K562 (cell line): Measurements from ENCODE around the gene THAP11. TPM values are rescaled to one million over a fixed set of nuclear protein-coding genes. Genes with fewer than 3 reads are reported as not detected.

Experiments
- CC2D1A ChIP-seq: fragments of 450-650 bp; IDR thresholded peaks from 2 replicates; pipeline ENCODE4 v1.6.1; 2017; ENCODE audit warnings: mild to moderate bottlenecking
- ELF2 ChIP-seq: fragments of 250-450 bp; sonication (Bioruptor Pico); IDR thresholded peaks from 2 replicates; pipeline ENCODE4 v1.5.0; 2021; ENCODE audit warnings: mild to moderate bottlenecking
- EZH2 ChIP-seq: IDR thresholded peaks from 2 replicates; pipeline ENCODE4 v1.6.1; 2012; ENCODE audit warnings: low read depth, mild to moderate bottlenecking, inconsistent platforms, low read length, borderline replicate concordance
- FIP1L1 ChIP-seq: fragments of 200-400 bp; formaldehyde crosslinking; IDR thresholded peaks from 2 replicates; pipeline ENCODE4 v1.6.1; 2018; ENCODE audit warnings: mild to moderate bottlenecking, low read depth, low read length; ENCODE audit not compliant: poor library complexity, severe bottlenecking
- FOS ChIP-seq: IDR thresholded peaks from 3 replicates; pipeline ENCODE4 v1.6.1; 2011; ENCODE audit not compliant: insufficient read length; ENCODE audit errors: extremely low read depth
- FOXA3 ChIP-seq, 2 experiments: fragments of 450-650 bp in 1 of 2; sonication (generic) in 1 of 2; formaldehyde crosslinking; IDR thresholded peaks in 1 of 2; conservative IDR thresholded peaks in 1 of 2; 2 replicates each; pipeline versions ENCODE4 v1.4.0 to v1.8.0; 2020 to 2022; ENCODE audit warnings: mild to moderate bottlenecking in 2 of 2, missing genetic modification reagents in 1 of 2
- IRF2 ChIP-seq: sonication (generic); formaldehyde crosslinking; IDR thresholded peaks from 2 replicates; pipeline ENCODE4 v1.8.1; 2022; ENCODE audit warnings: mild to moderate bottlenecking, missing genetic modification reagents
- MAFK ChIP-seq: IDR thresholded peaks from 2 replicates; pipeline ENCODE4 v1.6.1; 2011; ENCODE audit warnings: low read length, improper control_type of control experiment
- NCOA6 ChIP-seq: fragments of 450-650 bp; IDR thresholded peaks from 2 replicates; pipeline ENCODE4 v1.6.1; 2017; ENCODE audit warnings: mild to moderate bottlenecking
- PURB ChIP-seq: sonication (generic); formaldehyde crosslinking; IDR thresholded peaks from 2 replicates; pipeline ENCODE4 v1.9.0; 2021; ENCODE audit warnings: low read depth, mild to moderate bottlenecking, missing genetic modification reagents
- RBFOX2 ChIP-seq: fragments of 200-400 bp; formaldehyde crosslinking; IDR thresholded peaks from 2 replicates; pipeline ENCODE4 v1.6.1; 2017; ENCODE audit warnings: low read depth, mild to moderate bottlenecking, low read length, moderate library complexity
- SMC3 ChIP-seq: conservative IDR thresholded peaks from 2 replicates; pipeline ENCODE4 v1.6.1; 2011; ENCODE audit warnings: low read depth, low read length, improper control_type of control experiment; ENCODE audit not compliant: insufficient read depth
- TCF7L2 ChIP-seq: fragments of 150-350 bp; IDR thresholded peaks from 2 replicates; pipeline ENCODE4 v1.6.1; 2016; ENCODE audit warnings: low read depth, mild to moderate bottlenecking, low read length, moderate library complexity
- UBTF ChIP-seq, 2 experiments: IDR thresholded peaks; 2 replicates each; pipeline ENCODE4 v1.6.1; 2012; ENCODE audit warnings: improper control_type of control experiment in 2 of 2, low read depth in 2 of 2, low read length in 2 of 2, borderline replicate concordance in 1 of 2
- ZNF436 ChIP-seq: fragments of 250-450, 450-650 bp; sonication (Bioruptor Pico); formaldehyde crosslinking; IDR thresholded peaks from 2 replicates; pipeline ENCODE4 v1.7.0; 2020; ENCODE audit warnings: mild to moderate bottlenecking
- polyA plus RNA-seq, 8 experiments: library from polyadenylated mRNA; depleted of rRNA in 4 of 8; stranded (reverse) in 5 of 8; unstranded in 3 of 8; fragments of >200 nt; fragmentation: Nextera tagmentation in 2 of 8; fragmentation: Illumina TruSeq in 1 of 8; extraction: Ambion mirVana in 2 of 8; extraction: Trizol in 1 of 8; gene quantifications; 2 replicates each; pipeline versions ENCODE4 v1.2.1 to v1.2.3, GENCODE V29; 2011 to 2014; ENCODE audit warnings: inconsistent platforms in 1 of 8, missing spikeins in 1 of 8
- total RNA-seq, 7 experiments: library from RNA; depleted of rRNA in 6 of 7; stranded (reverse); fragments of >200 nt in 6 of 7; fragmentation: Illumina TruSeq in 2 of 7; extraction: Trizol in 2 of 7; gene quantifications; 2 replicates each; pipeline versions ENCODE4 v1.2.1 to v1.2.3, GENCODE V29; 2011 to 2021; ENCODE audit warnings: low replicate concordance in 1 of 7
- TF ChIP-seq, protein P1 (sequence below): fragments of 250-450 bp; sonication (Bioruptor Pico); IDR thresholded peaks from 2 replicates; pipeline ENCODE4 v1.4.0; 2020; ENCODE audit warnings: mild to moderate bottlenecking, moderate library complexity
- TF ChIP-seq, protein P2 (sequence below): fragments of 250-450 bp; sonication (Bioruptor Pico); IDR thresholded peaks from 2 replicates; pipeline ENCODE4 v1.4.0; 2020; ENCODE audit warnings: mild to moderate bottlenecking, moderate library complexity
- TF ChIP-seq, protein P3 (sequence below): sonication (generic); formaldehyde crosslinking; IDR thresholded peaks from 2 replicates; pipeline ENCODE4 v1.8.1; 2023; ENCODE audit warnings: mild to moderate bottlenecking, missing genetic modification reagents

The THAP11 gene
- total and polyA plus RNA-seq, 9 of the 15 experiments (the other 6 are each of a cell fraction or from before 2014, with no cell fraction given) = 2.4 to 31.6 (median 21.4) TPM

DNA sequence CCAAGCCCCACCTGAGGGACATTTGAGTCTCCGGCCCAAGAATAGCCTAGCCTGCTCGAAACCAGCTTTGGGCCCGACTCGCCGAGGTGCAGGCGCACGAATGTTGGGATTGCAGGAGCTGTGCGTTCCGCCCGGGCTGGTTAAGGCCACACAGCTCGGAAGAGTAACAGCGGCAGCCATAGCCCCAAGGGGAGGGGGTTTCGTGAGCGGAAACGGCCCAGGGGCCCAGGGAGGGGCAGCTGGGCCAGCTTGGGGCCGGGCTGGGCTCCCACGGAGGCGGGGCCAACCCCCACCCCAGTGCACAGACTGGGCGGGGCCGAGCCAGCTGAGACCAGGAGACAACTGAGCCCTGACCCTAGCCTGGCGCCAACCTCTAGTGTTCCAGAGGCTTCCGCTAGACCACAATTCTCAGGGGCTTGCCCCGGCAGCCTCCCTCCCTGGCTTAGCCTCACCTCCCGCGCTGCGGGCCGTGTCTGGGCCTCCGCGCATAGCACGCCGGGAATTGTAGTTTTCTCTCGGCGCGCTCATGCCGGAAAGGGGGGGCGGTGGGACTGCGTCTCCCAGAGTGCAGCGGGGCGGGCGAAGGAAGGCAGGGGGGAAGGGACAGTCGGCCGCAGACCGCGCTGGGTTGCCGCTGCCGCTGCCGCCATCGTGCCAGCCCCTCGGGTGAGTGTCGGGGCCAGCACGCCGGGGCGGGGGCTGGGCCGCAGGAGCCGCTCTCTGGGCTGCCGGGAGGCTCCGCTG lies 4.4 kb downstream of the THAP11 start, which contains the start of gene NUTF2 (continued):
- TF ChIP-seq, protein P1, sequence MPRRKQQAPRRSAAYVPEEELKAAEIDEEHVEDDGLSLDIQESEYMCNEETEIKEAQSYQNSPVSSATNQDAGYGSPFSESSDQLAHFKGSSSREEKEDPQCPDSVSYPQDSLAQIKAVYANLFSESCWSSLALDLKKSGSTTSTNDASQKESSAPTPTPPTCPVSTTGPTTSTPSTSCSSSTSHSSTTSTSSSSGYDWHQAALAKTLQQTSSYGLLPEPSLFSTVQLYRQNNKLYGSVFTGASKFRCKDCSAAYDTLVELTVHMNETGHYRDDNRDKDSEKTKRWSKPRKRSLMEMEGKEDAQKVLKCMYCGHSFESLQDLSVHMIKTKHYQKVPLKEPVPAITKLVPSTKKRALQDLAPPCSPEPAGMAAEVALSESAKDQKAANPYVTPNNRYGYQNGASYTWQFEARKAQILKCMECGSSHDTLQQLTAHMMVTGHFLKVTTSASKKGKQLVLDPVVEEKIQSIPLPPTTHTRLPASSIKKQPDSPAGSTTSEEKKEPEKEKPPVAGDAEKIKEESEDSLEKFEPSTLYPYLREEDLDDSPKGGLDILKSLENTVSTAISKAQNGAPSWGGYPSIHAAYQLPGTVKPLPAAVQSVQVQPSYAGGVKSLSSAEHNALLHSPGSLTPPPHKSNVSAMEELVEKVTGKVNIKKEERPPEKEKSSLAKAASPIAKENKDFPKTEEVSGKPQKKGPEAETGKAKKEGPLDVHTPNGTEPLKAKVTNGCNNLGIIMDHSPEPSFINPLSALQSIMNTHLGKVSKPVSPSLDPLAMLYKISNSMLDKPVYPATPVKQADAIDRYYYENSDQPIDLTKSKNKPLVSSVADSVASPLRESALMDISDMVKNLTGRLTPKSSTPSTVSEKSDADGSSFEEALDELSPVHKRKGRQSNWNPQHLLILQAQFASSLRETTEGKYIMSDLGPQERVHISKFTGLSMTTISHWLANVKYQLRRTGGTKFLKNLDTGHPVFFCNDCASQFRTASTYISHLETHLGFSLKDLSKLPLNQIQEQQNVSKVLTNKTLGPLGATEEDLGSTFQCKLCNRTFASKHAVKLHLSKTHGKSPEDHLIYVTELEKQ = no peak
- TF ChIP-seq FOXA3 (CRISPR knock-in tag; conservative IDR thresholded peaks at IDR 0.05 in 1 of 2, IDR thresholded peaks at IDR 0.05 in 1 of 2) (peak in 1 of 2 experiments; percentile 58; a peak in 1 of 4 replicates), RBFOX2 (peak; percentile 89), ZNF436 (CRISPR knock-in tag) (no peak), FIP1L1 (peak; percentile 89), NCOA6 (no peak), SMC3 (no peak), EZH2 (no peak), TCF7L2 (no peak), UBTF (IDR thresholded peaks at IDR 0.05; ENCODE audit: borderline replicate concordance in 1 of 2, low read depth in 2 of 2, low read length in 2 of 2) (0 out of 4 replicates have a peak, but pooled peaks of 1 of the 2 experiments have one; percentile 70), MAFK (no peak), CC2D1A (no peak), ELF2 (CRISPR knock-in tag) (no peak), IRF2 (CRISPR knock-in tag) (no peak), PURB (CRISPR knock-in tag) (no peak), FOS (no peak)
- TF ChIP-seq, protein P2, sequence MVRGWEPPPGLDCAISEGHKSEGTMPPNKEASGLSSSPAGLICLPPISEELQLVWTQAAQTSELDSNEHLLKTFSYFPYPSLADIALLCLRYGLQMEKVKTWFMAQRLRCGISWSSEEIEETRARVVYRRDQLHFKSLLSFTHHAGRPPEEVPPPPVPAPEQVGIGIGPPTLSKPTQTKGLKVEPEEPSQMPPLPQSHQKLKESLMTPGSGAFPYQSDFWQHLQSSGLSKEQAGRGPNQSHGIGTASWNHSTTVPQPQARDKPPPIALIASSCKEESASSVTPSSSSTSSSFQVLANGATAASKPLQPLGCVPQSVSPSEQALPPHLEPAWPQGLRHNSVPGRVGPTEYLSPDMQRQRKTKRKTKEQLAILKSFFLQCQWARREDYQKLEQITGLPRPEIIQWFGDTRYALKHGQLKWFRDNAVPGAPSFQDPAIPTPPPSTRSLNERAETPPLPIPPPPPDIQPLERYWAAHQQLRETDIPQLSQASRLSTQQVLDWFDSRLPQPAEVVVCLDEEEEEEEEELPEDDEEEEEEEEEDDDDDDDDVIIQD (CRISPR knock-in tag) = no peak
- TF ChIP-seq, protein P3, sequence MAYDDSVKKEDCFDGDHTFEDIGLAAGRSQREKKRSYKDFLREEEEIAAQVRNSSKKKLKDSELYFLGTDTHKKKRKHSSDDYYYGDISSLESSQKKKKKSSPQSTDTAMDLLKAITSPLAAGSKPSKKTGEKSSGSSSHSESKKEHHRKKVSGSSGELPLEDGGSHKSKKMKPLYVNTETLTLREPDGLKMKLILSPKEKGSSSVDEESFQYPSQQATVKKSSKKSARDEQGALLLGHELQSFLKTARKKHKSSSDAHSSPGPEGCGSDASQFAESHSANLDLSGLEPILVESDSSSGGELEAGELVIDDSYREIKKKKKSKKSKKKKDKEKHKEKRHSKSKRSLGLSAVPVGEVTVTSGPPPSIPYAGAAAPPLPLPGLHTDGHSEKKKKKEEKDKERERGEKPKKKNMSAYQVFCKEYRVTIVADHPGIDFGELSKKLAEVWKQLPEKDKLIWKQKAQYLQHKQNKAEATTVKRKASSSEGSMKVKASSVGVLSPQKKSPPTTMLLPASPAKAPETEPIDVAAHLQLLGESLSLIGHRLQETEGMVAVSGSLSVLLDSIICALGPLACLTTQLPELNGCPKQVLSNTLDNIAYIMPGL (CRISPR knock-in tag) = no peak
